HG03432 (cell line): Measurements from ENCODE around the gene PID1.

ENCODE experiments used
- ATAC-seq: cut with Tn5 transposase; IDR thresholded peaks from one replicate; pipeline ENCODE4 v1.9.1; 2021; ENCODE audit warnings: mild to moderate bottlenecking, moderate library complexity; ENCODE audit not compliant: unreplicated experiment

The PID1 gene

GRCh38 chr2:229261599-229261998, 9.5 kb downstream of the PID1 start:
- ATAC-seq, result no peak

- ATAC-seq, result no peak
Observed at GRCh38 chr2:229261076-229261475, 10.0 kb downstream of the PID1 start.

GRCh38 chr2:229257985-229258384, 13.1 kb downstream of the PID1 start:
- ATAC-seq, result no peak

GRCh38 chr2:229256376-229256775, 14.7 kb downstream of the PID1 start:
- ATAC-seq, result no peak

GRCh38 chr2:229254206-229254605, 16.9 kb downstream of the PID1 start:
- ATAC-seq, result no peak

GRCh38 chr2:229252996-229253395, 18.1 kb downstream of the PID1 start:
- no peak for ATAC-seq

- ATAC-seq, result no peak
Observed at GRCh38 chr2:229252280-229252679, 18.8 kb downstream of the PID1 start.

- no peak for ATAC-seq
Observed at GRCh38 chr2:229249536-229249935, 21.6 kb downstream of the PID1 start.

- ATAC-seq, result no peak
Observed at GRCh38 chr2:229246334-229246733, 24.8 kb downstream of the PID1 start.

GRCh38 chr2:229244975-229245374, 26.1 kb downstream of the PID1 start:
- ATAC-seq, result no peak

- ATAC-seq, result no peak
Observed at GRCh38 chr2:229243890-229244560, 27.1 kb downstream of the PID1 start.

- ATAC-seq, result no peak
Observed at GRCh38 chr2:229240984-229241491, 30.0 kb downstream of the PID1 start.

GRCh38 chr2:229239021-229239420, 32.1 kb downstream of the PID1 start:
- ATAC-seq, result no peak

- no peak for ATAC-seq
Observed at GRCh38 chr2:229237270-229237669, 33.8 kb downstream of the PID1 start.

- no peak for ATAC-seq
Observed at GRCh38 chr2:229235131-229235914, 35.8 kb downstream of the PID1 start.

GRCh38 chr2:229231885-229232284, 39.2 kb downstream of the PID1 start:
- no peak for ATAC-seq

GRCh38 chr2:229231328-229231868, 39.7 kb downstream of the PID1 start:
- ATAC-seq, result no peak

- no peak for ATAC-seq
Observed at GRCh38 chr2:229230911-229231310, 40.2 kb downstream of the PID1 start.

GRCh38 chr2:229230256-229230655, 40.8 kb downstream of the PID1 start:
- ATAC-seq, result no peak

- no peak for ATAC-seq
Observed at GRCh38 chr2:229226382-229226781, 44.7 kb downstream of the PID1 start.

GRCh38 chr2:229223107-229223506, 48.0 kb downstream of the PID1 start:
- ATAC-seq, result no peak

GRCh38 chr2:229221641-229222040, 49.4 kb downstream of the PID1 start:
- no peak for ATAC-seq
